K562 (cell line): ENCODE data around the gene GSTO2. TPM values are rescaled to one million over a fixed set of nuclear protein-coding genes. Genes with fewer than 3 reads are reported as not detected.
A peak's percentile ranks its signal among the peaks of the same experiment; 100 is the strongest.

Source experiments
- ATAC-seq: fragments of 200-7000 bp; cut with Tn5 transposase; 3 replicates; pipeline ENCODE4 v1.9.1; 2020; ENCODE audit warnings: moderate library complexity
- BruUV-seq: library from RNA; stranded (reverse); fragments of 400-500 nt; replicated peaks from 2 replicates; lab custom pipeline; 2021; lab: Mats Ljungman, UMichigan
- CTCF ChIA-PET: fragments of 300-600 bp; formaldehyde crosslinking; extraction: SDS; loops from one replicate; lab custom pipeline; 2021; ENCODE audit warnings: low intra/inter-chr PET ratio; lab: Yijun Ruan, JAX
- POLR2A ChIA-PET: fragments of 300-600, 350-650 bp; sonication (Branson Sonifier 250); formaldehyde crosslinking; extraction: SDS; loops from one replicate; lab custom pipeline; 2021; ENCODE audit warnings: antibody characterized with exemption, inconsistent platforms; lab: Yijun Ruan, JAX
- DNase-seq, 4 experiments: peaks; one replicate each; pipeline versions ENCODE4 v3.0.0 to v3.0.0-alpha.2; 2011 to 2018; ENCODE audit warnings: low spot score in 3 of 4, mixed read lengths in 3 of 4; ENCODE audit errors: extremely low read depth in 1 of 4
- FAIRE-seq: peaks from 2 replicates; lab custom pipeline; 2011; peaks lifted over from hg19 to GRCh38; lab: Jason Lieb, UNC
- H2AFZ ChIP-seq: 2 replicates; pipeline ENCODE4 v1.6.0; 2011; ENCODE audit warnings: low read depth, low read length, control low read depth, inconsistent platforms
- H3K27ac ChIP-seq: fragments of 200-600 bp; 3 replicates; pipeline ENCODE4 v1.8.0; 2011; ENCODE audit warnings: low read depth, mild to moderate bottlenecking, control low read depth, inconsistent platforms, low read length, moderate library complexity, mixed read lengths; ENCODE audit errors: extremely low read depth
- H3K27me3 ChIP-seq, 2 experiments: fragments of 300-600 bp in 1 of 2; 2 replicates in 1 of 2; 3 replicates in 1 of 2; pipeline versions ENCODE4 v1.6.0 to v1.8.0; 2011; ENCODE audit warnings: inconsistent platforms in 2 of 2, low read length in 2 of 2, mild to moderate bottlenecking in 1 of 2, mixed read lengths in 1 of 2, moderate library complexity in 1 of 2; ENCODE audit not compliant: control insufficient read depth in 2 of 2, insufficient read depth in 2 of 2
- H3K36me3 ChIP-seq: fragments of 300-600 bp; 3 replicates; pipeline ENCODE4 v1.8.0; 2011; ENCODE audit warnings: mild to moderate bottlenecking, low read length, inconsistent platforms; ENCODE audit not compliant: control insufficient read depth, insufficient read depth
- H3K4me1 ChIP-seq, 2 experiments: fragments of 200-600 bp in 1 of 2; replicated peaks in 1 of 2; 2 replicates in 1 of 2; 3 replicates in 1 of 2; pipeline versions ENCODE4 v1.5.1 to v1.8.0; 2011; ENCODE audit warnings: inconsistent platforms in 2 of 2, low read length in 2 of 2, mild to moderate bottlenecking in 1 of 2, mixed read lengths in 1 of 2, moderate library complexity in 1 of 2; ENCODE audit not compliant: control insufficient read depth in 2 of 2, insufficient read depth in 2 of 2
- H3K4me2 ChIP-seq: 2 replicates; pipeline ENCODE4 v1.6.1; 2011; ENCODE audit warnings: low read length, control low read depth, inconsistent platforms, mixed read lengths; ENCODE audit not compliant: insufficient read depth
- H3K4me3 ChIP-seq: fragments of 200-600 bp; sonication (generic), shearing (Covaris generic); 2 replicates; pipeline ENCODE4 v1.5.1; 2016; ENCODE audit warnings: control low read depth, inconsistent platforms
- H3K79me2 ChIP-seq: fragments of 200-600 bp; 3 replicates; pipeline ENCODE4 v1.8.0; 2011; ENCODE audit warnings: low read length, inconsistent platforms; ENCODE audit not compliant: control insufficient read depth, insufficient read depth
- H3K9ac ChIP-seq, 2 experiments: 2 replicates each; pipeline versions ENCODE4 v1.6.0 to v1.6.1; 2011; ENCODE audit warnings: low read depth in 2 of 2, low read length in 2 of 2, control low read depth in 1 of 2, inconsistent platforms in 1 of 2, mild to moderate bottlenecking in 1 of 2, mixed read lengths in 1 of 2; ENCODE audit not compliant: insufficient read depth in 1 of 2
- H3K9me1 ChIP-seq: one replicate; pipeline ENCODE4 v1.6.0; 2011; ENCODE audit warnings: inconsistent platforms, mild to moderate bottlenecking, low read length, moderate library complexity; ENCODE audit not compliant: control insufficient read depth, insufficient read depth
- H3K9me3 ChIP-seq: replicated peaks from 2 replicates; pipeline ENCODE4 v1.5.1; 2011; ENCODE audit warnings: low read depth, low read length, inconsistent platforms; ENCODE audit not compliant: control insufficient read depth, insufficient read depth
- H4K20me1 ChIP-seq: replicated peaks from 2 replicates; pipeline ENCODE4 v1.6.1; 2011; ENCODE audit warnings: low read length, inconsistent platforms, mixed read lengths; ENCODE audit not compliant: control insufficient read depth, insufficient read depth
- BRF1 ChIP-seq: IDR thresholded peaks from 3 replicates; pipeline ENCODE4 v1.6.1; 2011; ENCODE audit warnings: borderline replicate concordance, mild to moderate bottlenecking; ENCODE audit not compliant: insufficient read length; ENCODE audit errors: extremely low read depth
- CBFA2T3 ChIP-seq: fragments of 450-650 bp; IDR thresholded peaks from 2 replicates; pipeline ENCODE4 v1.6.1; 2017
- DMBX1 ChIP-seq: fragments of 250-450 bp; sonication (Bioruptor Pico); IDR thresholded peaks from 2 replicates; pipeline ENCODE4 v1.8.0; 2022; ENCODE audit warnings: inconsistent platforms, mild to moderate bottlenecking, moderate library complexity, borderline replicate concordance
- DNMT1 ChIP-seq: fragments of 450-650 bp; IDR thresholded peaks from 2 replicates; pipeline ENCODE4 v1.6.1; 2016; ENCODE audit warnings: antibody characterized with exemption, mild to moderate bottlenecking
- KDM1A ChIP-seq, 2 experiments: fragments of 450-650 bp; IDR thresholded peaks; 2 replicates each; pipeline ENCODE4 v1.6.1; 2016; ENCODE audit warnings: mild to moderate bottlenecking in 2 of 2
- PKNOX1 ChIP-seq: fragments of 450-650 bp; IDR thresholded peaks from 2 replicates; pipeline ENCODE4 v1.6.1; 2016
- WGBS: fragments of 100-300 bp; shearing (Covaris generic); methylation state at CpG from one replicate; pipeline ENCODE4 v1.1.6; 2016; ENCODE audit warnings: low coverage, mixed read lengths; ENCODE audit not compliant: insufficient coverage; ENCODE audit errors: missing lambda C conversion rate; 5-methylcytosine and 5-hydroxymethylcytosine counted together
- in situ Hi-C: fragments of 300-500 bp; cut with MboI; formaldehyde crosslinking; loops from 4 replicates; pipeline ENCODE4 v1.15.0; 2018; ENCODE audit warnings: inconsistent platforms, mixed read lengths
- intact Hi-C: fragments of 100-400 bp; cut with micrococcal nuclease; formaldehyde crosslinking; loops from 2 replicates; pipeline ENCODE4 v1.14.2; 2022
- polyA plus RNA-seq, 8 experiments: library from polyadenylated mRNA; depleted of rRNA in 4 of 8; stranded (reverse) in 5 of 8; unstranded in 3 of 8; fragments of >200 nt; fragmentation: Nextera tagmentation in 2 of 8; fragmentation: Illumina TruSeq in 1 of 8; extraction: Ambion mirVana in 2 of 8; extraction: Trizol in 1 of 8; gene quantifications; 2 replicates each; pipeline versions ENCODE4 v1.2.1 to v1.2.3, GENCODE V29; 2011 to 2014; ENCODE audit warnings: inconsistent platforms in 1 of 8, missing spikeins in 1 of 8
- total RNA-seq, 7 experiments: library from RNA; depleted of rRNA in 6 of 7; stranded (reverse); fragments of >200 nt in 6 of 7; fragmentation: Illumina TruSeq in 2 of 7; extraction: Trizol in 2 of 7; gene quantifications; 2 replicates each; pipeline versions ENCODE4 v1.2.1 to v1.2.3, GENCODE V29; 2011 to 2021; ENCODE audit warnings: low replicate concordance in 1 of 7

GSTO2 gene
- total and polyA plus RNA-seq, 9 of the 15 experiments (the other 6 are each of a cell fraction or from before 2014, with no cell fraction given) = 0.18 to 1.8 (median 0.90) TPM

GRCh38 chr10:104281694-104282093 is 12.7 kb downstream of the GSTO2 start:
- Histone ChIP-seq H3K36me3 (no peaks in the 10 kb centered on the region), H4K20me1 (no peaks in the 10 kb centered on the region), H2AFZ (no peak overlapping the region), H3K79me2 (no peaks in the 10 kb centered on the region), H3K4me2 (no peak overlapping the region), H3K27ac (no peak overlapping the region), H3K9ac (no peak overlapping the region), H3K4me1 (no peaks in the 10 kb centered on the region), H3K27me3 (peaks cover 3% of the 10 kb centered on the region in 2 experiments; a peak in 1 of 5 replicates), H3K9me3 (no peaks in the 10 kb centered on the region), H3K9me1 (no peaks in the 10 kb centered on the region), H3K4me3 (no peak overlapping the region)
- 4% methylated on average over 3 of the region's 3 CpGs for WGBS
- intact Hi-C loops = no loop called here
- no peak for FAIRE-seq
- in situ Hi-C loops = no loop called here
- BruUV-seq = no TSS peak
- no peak for ATAC-seq
- no peak for DNase-seq
- no peak for TF ChIP-seq DMBX1
- peak; percentile 34; the same call in 1 of the 2 replicates for TF ChIP-seq CBFA2T3
- ChIA-PET CTCF (no interaction called here), POLR2A (interaction anchor here (0.6 kb wide), 1 partner anchor 14 kb away, joined by 4 read pairs; no protein-coding TSS in a partner anchor)

DNA sequence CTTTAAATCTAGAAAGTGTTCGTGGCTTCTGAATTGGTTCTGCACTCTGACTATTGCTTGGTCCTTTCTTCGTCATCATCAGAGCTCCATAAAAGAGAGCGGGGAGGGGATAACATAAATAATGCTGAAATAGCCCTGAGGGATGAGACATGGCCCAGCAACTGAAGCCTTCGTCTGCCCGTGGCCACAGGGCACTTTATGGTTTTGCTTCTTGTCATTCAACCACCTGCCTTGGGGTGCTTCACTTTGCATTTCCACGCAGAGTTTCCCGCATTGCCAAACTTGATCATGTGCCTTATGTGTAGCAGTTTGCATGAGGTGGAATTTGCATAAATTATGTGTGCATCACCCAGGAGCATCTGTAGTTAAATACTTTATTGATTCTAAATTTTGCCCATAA is 15.9 kb downstream of the GSTO2 start:
- CTCF ChIA-PET = no interaction called here

More for the DNA sequence above, 15.9 kb downstream of the GSTO2 start:
- no peak for DNase-seq
- 4% methylated on average over 7 of the region's 7 CpGs for WGBS
- no peak overlapping the region for H3K4me3 ChIP-seq
- no peaks in the 10 kb centered on the region for H3K4me1 ChIP-seq
- no peak overlapping the region for H3K4me2 ChIP-seq
- no peaks in the 10 kb centered on the region for H3K9me1 ChIP-seq
- intact Hi-C loops = no loop called here
- no peaks in the 10 kb centered on the region for H3K79me2 ChIP-seq
- POLR2A ChIA-PET = interaction anchor here (0.9 kb wide), 1 partner anchor 9 kb away, joined by 3 read pairs; no protein-coding TSS in a partner anchor
- no TSS peak for BruUV-seq
- no peaks in the 10 kb centered on the region for H3K9me3 ChIP-seq
- ATAC-seq = no peak
- no peak overlapping the region for H3K9ac ChIP-seq
- H4K20me1 ChIP-seq = no peaks in the 10 kb centered on the region
- in situ Hi-C loops = no loop called here
- H3K36me3 ChIP-seq = no peaks in the 10 kb centered on the region
- peaks cover 3% of the 10 kb centered on the region in 2 experiments; a peak in 1 of 5 replicates for H3K27me3 ChIP-seq
- no peak overlapping the region for H2AFZ ChIP-seq
- no peak overlapping the region for H3K27ac ChIP-seq
- TF ChIP-seq PKNOX1 (no peak), KDM1A (IDR thresholded peaks at IDR 0.05) (no peak), BRF1 (no peak), DNMT1 (no peak)
- no peak for FAIRE-seq
